HG02870 (cell line): Measurements from ENCODE around the gene ZDHHC24.

Experiments used
- ATAC-seq: cut with Tn5 transposase; IDR thresholded peaks from one replicate; pipeline ENCODE4 v1.9.1; 2021; ENCODE audit warnings: mild to moderate bottlenecking, moderate library complexity; ENCODE audit not compliant: unreplicated experiment

Gene ZDHHC24

DNA sequence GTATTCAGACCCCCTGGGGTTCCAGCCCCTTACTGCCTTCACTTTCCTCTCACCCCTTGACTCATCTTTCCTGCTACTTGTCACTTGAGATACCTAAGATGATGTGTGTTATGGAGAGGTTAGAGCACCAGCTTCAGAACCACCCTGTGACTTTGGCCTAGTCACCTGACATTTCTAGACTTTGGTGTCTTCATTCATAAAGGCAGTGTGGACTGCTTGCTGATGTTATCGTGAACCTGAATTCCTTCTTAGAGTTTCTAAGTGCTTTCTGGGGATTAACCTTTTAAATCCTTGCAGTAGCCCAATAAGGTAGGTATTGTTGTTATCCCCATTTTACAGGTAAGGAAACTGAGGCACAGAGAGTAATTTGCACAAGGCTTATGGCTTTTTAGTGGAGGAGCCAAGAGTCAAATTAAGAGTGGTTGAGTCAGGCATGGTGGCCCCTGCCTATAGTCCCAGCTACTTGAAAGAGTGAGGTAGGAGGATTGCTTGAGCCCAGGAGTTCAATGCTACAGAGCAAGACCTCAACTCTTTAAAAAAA is 40.5 kb downstream of the ZDHHC24 start:
- no peak for ATAC-seq

DNA sequence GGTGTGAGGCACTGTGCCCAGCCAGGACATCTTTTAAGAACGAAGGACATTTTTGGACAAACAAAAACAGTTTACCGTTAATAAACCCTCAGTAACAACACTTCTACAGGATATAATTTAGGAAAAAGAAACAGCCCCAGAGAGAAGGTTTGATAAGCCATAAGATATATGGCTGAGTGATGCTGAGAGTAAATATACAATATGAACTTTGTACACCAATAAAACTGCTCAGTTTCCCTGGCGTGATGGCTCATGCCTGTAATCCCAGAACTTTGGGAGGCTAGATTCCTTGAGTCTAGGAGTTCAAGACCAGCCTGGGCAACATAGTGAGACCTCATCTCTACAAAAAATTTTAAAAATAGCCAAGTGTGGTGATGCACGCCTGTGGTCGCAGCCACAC is 47.3 kb downstream of the ZDHHC24 start:
- ATAC-seq: no peak

- no peak for ATAC-seq
Observed at GRCh38 chr11:66497206-66497605, 48.6 kb downstream of the ZDHHC24 start.

- no peak for ATAC-seq
Observed at GRCh38 chr11:66495401-66495854, 50.4 kb downstream of the ZDHHC24 start.

DNA sequence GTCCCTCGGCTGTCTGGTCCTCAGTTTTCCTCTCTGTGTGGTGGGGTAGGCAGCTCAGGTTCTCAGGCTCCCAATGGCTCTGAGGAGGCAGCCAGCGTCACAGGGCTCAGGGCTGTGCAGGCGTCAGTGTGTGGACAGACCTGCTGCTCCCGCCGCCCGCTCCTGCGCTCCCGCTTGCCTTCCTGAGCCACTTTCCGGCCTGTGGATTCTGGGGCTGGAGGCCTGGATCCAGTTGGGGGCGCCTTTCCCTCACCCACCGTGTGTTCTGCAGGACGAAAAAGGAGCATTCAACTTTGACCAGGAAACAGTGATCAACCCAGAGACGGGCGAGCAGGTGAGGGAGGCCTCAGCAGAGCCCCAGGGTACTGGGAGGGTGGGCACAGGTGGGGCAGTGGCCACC is 50.9 kb downstream of the ZDHHC24 start:
- ATAC-seq: no peak

GRCh38 chr11:66494458-66494857 is 51.4 kb downstream of the ZDHHC24 start:
- ATAC-seq: no peak

GRCh38 chr11:66493130-66493529 is 52.7 kb downstream of the ZDHHC24 start:
- ATAC-seq: no peak

GRCh38 chr11:66492161-66492865 is 53.5 kb downstream of the ZDHHC24 start:
- no peak for ATAC-seq

DNA sequence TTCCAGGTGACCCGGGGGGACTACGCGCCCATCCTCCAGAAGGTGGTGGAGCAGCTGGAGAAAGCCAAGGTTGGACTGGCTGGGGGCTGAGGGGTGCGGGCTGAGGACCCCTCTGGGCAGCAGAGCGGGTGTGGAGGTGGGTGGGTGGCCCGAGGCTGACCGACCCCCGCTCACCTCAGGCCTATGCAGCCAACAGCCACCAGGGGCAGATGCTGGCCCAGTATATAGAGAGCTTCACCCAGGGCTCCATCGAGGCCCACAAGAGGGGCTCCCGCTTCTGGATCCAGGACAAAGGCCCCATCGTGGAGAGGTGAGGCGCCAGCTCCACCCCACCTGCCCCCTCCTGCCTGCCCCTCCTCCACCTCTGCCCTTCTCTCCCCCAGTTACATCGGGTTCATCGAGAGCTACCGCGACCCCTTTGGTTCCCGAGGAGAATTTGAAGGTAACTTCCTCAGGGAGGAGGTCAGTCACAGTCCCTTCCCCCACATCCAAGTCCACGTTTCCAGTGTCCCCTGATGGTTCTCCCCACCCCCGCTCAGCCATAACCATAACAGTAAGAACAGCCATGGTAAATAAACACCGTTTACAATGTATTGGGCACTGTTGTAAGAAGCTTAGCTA is 54.4 kb downstream of the ZDHHC24 start:
- ATAC-seq: no peak

GRCh38 chr11:66489636-66490035 is 56.2 kb downstream of the ZDHHC24 start:
- no peak for ATAC-seq

GRCh38 chr11:66488957-66489356 is 56.9 kb downstream of the ZDHHC24 start:
- no peak for ATAC-seq

DNA sequence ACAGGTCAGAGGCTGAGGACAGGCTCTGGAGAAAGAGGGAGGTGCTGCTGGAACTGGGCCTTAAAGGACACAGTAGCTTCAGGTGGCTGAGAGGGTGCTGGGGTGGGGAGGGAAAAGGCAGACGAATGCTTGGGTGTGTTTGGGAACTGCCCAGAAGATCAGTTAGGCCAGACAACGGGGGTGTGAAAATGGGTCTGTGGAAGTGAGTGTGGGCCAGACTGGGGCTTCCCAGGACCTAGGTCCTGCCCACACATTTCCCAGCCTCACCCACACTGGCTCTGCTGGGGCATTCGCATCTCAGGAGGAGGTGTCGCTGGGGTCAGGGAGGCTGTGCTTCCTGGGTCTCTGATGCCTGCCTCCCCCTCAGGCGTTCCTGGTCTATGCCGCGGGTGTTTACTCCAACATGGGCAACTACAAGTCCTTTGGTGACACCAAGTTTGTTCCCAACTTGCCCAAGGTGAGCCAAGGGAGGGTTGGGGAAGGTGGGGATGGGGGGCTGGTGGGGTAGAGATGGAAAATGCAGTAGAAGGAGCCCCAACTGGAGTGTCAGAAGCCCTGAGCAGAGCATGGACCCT is 61.0 kb downstream of the ZDHHC24 start:
- no peak for ATAC-seq

DNA sequence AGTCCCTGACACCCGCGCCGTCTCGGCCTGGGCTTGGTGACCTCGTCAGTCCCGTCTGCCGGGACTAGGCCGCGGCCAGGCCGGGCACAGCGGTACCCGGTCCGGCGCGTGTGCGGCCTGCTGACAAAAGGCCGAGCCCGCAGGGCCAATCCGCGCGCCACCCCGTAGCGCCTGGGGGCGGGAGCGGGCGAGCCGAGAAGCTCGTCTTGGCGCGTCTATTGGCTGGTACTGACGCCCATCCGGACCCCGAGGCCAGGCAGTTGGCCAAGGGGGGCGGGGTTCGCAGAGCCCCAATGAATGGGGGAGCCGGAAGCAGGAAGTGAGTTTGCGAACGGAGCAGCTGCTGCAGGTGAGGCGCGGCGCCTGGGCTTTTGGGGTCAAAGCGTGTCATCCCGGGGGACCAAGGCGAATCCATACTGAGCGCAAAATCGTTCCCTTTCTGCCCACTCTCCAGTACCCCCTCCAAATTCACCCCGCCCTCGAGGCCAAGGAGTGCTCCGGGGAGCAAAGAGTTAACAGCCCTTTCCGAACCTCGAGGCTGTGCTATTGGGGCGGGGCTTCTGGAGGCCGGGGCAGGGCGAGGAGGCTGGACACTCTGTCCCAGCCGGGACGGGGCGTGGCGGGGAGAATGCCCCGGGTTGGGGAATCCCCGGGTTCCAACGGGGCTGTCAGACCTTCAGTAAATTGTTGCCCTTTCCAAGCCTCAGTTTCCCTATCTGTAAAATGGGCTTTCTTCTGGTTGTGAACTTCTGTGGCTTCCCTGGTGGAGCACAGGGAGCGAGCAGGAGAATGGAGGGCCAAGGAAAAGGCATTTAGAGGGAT is 65.5 kb downstream of the ZDHHC24 start, which contains the start of gene DPP3:
Gene DPP3, plus strand, starts transcription at position 318 of the 822 bp plus-strand sequence. CDS start 1,767 bp downstream, outside the sequence.
- peak; percentile 83 for ATAC-seq

- no peak for ATAC-seq
Observed at GRCh38 chr11:66479394-66480116, 66.3 kb downstream of the ZDHHC24 start.

- ATAC-seq: no peak
Observed at GRCh38 chr11:66478729-66479393, 67.0 kb downstream of the ZDHHC24 start.

- no peak for ATAC-seq
Observed at GRCh38 chr11:66477263-66478201, 68.3 kb downstream of the ZDHHC24 start.

GRCh38 chr11:66476841-66477251 is 69.0 kb downstream of the ZDHHC24 start:
- ATAC-seq: no peak

GRCh38 chr11:66476173-66476840 is 69.5 kb downstream of the ZDHHC24 start:
- ATAC-seq: no peak
